ENCODE results near the gene LYSMD1. TPM values are rescaled to one million over a fixed set of nuclear protein-coding genes. Genes with fewer than 3 reads are reported as not detected.

The LYSMD1 gene
- polyA plus RNA-seq, 3 donors: 17.1 to 21.9 (median 18.1) TPM

DNA sequence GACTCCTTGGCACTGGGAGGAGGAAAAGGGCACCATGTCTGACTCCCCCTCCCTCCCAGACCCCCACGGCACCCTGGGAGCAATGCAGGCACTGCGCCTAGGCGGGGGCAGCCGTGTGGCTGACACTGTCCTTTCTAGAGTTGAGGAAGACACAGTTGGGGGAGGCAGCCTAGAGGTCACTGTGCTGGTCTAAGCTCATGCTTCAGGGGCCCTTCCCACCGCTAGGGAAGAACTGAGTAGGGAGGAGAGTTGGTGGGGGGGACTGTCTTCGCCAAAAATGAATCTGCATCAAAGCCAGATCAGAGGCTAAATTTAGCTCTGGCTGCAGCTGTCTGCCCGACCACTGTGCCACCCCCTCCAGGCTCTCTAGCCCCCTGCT lies 22.7 kb downstream of the LYSMD1 start:
- no peak for DNase-seq (ENCODE audit: low read depth in 3 of 3, low spot score in 2 of 3)

- DNase-seq (ENCODE audit: low read depth in 3 of 3, low spot score in 2 of 3): no peak
Measured at GRCh38 chr1:151142411-151143056, 23.2 kb downstream of the LYSMD1 start.

DNA sequence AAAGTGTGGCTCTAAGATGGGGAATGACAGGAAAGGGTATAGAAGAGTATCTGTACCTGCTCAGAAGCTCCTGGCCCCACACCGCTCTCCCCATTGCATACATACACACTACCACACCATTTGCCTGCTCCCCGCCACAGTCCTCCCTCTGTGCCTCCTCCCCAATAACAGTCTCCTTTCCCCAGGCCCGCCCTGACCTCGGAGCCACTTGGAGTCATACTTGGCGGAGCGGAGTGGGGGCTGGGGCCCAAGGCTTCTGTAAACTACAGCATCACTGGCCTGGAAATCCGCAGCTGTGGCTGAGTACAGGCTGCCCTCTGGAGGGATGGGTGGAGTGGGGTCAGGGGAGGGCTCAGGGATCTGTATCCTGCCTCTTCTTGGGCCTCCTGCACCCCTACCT lies 27.9 kb downstream of the LYSMD1 start:
- DNase-seq (ENCODE audit: low read depth in 3 of 3, low spot score in 2 of 3): no peak

GRCh38 chr1:151135433-151136385 lies 30.0 kb downstream of the LYSMD1 start:
- no peak for DNase-seq (ENCODE audit: low read depth in 3 of 3, low spot score in 2 of 3)

DNA sequence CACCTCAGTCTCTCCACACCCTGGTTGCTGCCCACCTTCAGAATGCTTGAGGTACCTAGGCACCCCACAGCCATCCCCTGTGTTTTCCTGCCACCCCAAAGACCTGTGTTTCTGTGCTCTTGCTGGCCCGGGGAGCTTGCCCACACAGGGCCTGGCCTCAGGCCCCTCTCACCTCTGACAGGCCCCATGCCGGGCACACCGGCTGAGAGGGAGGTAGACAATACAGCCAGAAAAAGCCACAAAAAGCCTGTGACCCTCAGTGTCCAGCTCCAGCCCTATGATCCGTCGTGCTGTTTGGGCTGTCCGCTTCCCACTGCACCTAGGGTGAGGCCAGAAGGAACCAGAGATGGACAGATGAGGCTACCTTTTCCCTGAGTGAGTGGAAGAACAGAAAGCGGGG lies 30.7 kb downstream of the LYSMD1 start:
- DNase-seq (ENCODE audit: low read depth in 3 of 3, low spot score in 2 of 3): no peak

DNA sequence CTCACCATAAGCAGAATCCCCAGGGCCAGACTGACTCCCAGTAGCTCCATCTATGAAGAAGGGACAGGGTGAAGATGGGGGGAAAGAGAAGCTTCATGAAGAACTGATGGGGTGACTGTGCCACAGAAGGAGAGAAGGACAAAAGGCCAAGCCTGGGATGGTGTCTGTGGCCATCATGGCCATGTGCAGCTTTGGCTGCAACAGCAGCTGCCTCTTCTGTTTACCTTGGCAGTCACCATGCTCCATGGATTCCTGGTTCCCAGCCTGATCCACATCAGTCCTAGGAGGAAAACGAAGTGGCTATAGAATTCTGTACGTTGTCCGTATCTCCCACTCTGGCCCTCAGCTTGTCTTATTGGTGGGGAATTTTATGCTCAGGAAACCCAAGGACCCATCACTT lies 31.3 kb downstream of the LYSMD1 start:
- no peak for DNase-seq (ENCODE audit: low read depth in 3 of 3, low spot score in 2 of 3)

DNA sequence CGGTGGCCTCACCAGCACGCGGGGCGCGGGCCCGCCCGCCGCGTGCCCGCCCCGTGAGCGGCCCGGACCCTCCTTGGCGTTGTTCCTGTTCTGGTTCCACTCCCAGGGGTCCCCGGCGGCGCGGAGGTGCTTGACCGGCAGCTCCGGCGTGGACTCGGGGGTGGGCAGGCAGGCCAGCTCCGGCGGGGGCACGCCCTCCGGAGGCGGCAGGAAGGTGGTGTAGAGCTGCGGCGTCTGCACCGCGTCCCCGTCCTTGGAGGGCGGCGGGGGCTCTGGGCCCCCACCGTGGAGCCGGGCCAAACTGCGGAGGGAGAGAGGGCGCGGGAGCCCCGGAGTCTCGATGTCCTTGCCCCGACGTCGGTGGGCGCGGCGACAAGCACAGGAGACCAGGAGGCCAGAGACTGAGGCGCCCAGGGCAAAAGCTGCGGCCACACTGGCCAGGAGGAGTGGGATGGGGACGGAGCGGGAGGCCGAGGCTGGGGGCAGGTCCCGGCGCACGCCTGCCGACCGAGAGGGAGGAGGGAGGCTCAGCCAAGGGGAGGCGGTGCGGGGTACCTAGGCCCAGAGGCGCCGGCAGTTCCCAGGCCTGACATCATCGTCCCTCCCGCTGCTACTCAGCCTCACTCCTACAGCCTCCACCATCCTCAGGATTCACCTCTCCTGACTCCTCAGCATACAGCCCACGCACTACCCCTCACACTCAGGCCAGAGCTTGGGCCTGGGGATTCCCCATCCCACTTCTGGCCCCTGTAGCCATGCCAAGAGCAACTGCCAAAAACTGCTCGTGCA lies 32.5 kb downstream of the LYSMD1 start:
- no peak for DNase-seq (ENCODE audit: low read depth in 3 of 3, low spot score in 2 of 3)

DNA sequence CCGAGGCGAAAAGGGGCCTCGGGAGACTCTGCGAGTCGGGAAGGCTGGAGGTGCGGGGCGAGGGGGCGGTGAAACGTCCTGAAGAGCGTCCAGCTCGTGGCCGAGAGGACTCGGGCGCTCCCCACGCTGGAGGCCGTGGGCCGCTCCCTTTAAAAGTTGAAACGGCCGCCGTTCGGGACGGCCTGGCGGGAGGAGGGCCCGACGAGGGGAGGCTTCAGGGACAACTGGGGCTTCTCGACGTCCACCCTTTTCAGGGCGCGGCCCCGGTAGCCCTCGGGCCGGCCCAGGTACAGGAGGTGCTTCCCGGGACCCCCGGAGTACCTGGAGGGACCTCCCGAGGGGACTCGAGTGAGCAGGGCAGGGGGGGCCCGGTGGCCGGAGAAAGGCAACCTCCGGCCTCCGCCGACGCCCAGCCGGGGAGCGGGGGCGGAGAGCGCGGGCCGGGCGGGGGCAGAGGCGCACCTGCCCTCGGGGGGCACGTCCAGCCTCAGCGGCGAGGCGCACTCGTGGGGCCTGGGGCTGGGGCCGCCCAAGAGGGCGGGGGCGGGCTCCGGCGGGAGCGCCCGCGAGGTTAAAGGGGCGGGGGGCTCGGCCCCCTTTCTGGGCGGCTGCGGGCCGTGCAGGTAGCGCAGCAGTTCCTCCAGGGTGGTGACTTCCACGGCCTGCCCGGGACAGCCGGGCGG lies 33.2 kb downstream of the LYSMD1 start:
- no peak for DNase-seq (ENCODE audit: low read depth in 3 of 3, low spot score in 2 of 3)

DNA sequence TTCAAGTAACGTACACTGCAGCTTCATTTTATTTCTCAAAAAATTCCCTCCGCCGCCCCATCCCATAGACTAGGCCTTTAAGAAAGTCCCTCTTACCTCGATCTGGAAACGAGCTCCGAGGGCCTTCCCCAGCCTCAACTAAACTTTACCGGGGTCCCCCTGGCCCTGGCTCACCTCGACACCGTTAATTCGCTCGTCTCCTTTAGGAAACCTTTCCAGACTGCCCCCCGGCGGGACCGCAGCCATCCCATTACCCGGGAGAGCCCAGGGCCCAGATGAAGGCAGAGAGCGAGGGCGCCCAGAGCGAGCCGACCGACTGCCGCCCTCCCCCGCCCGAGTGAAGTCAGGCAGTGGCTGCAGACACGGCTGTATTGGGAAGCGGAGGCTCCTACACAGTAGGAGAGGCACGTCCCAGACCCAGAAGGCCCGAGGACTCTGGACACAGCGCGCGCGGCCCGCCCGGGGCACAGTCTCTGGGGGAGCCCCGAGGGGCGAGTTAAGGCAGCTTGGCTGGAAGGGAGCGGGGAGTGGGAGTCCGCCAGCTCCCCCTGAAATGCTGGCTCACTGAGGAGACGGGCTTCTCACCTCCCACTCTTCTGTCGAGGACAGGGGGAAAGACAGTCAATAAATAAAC lies 33.9 kb downstream of the LYSMD1 start:
- peak in 1 of 3 donors; percentile 29 for DNase-seq (ENCODE audit: low read depth in 3 of 3, low spot score in 2 of 3)

GRCh38 chr1:151130987-151131586 lies 34.6 kb downstream of the LYSMD1 start:
- peak in 2 of 3 donors; percentile 74 to 85 for DNase-seq (ENCODE audit: low read depth in 3 of 3, low spot score in 2 of 3)

GRCh38 chr1:151128800-151129199 lies 36.9 kb downstream of the LYSMD1 start:
- DNase-seq (ENCODE audit: low read depth in 3 of 3, low spot score in 2 of 3): no peak

DNA sequence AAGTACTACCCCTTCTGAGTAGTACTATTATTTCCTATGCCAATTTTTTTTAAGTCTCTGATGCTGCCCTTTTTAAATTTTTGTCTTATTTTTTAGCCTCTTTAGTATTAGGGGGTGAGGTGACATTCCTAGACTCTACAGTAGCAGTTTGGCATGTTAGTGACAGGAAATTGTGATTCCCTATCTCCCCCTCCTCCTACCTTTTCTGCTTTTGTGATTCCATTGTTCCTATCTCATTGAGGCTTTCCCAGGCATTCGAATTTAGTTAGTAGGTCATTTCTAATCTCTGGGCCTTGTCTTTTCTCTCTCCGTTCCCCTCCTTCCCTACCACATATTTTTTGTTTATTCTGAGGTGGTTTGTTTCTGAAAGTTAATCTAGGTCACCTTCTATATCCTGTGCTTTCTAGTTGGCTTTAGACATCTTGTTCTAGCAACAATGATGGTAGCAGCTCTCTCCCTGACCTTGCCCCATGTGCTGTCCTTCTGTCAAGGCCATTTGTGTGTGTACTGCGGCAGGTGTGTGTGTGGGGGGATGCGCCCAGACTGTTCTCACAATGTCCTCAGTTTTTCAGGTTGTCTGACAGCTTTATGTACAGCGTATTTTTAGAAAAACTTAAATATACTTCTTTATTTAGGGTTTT lies 40.8 kb downstream of the LYSMD1 start:
- no peak for DNase-seq (ENCODE audit: low read depth in 3 of 3, low spot score in 2 of 3)

GRCh38 chr1:151113877-151114276 lies 51.8 kb downstream of the LYSMD1 start:
- no peak for DNase-seq (ENCODE audit: low read depth in 3 of 3, low spot score in 2 of 3)

Other genes with a start within 250 kb of the LYSMD1 start
- 10 to 100 TPM; 77.4 to 90.5 (median 84.1) TPM for gene SETDB1, start 239.5 kb downstream of the LYSMD1 start, polyA plus RNA-seq (ENCODE audit: insufficient read length in 3 of 3)
- gene CERS2, start 191.1 kb downstream of the LYSMD1 start, polyA plus RNA-seq (ENCODE audit: insufficient read length in 3 of 3): 100 to 1,000 TPM; 297 to 304 (median 298) TPM
- gene ANXA9, start 183.6 kb downstream of the LYSMD1 start, polyA plus RNA-seq (ENCODE audit: insufficient read length in 3 of 3): 10 to 100 TPM; 12.4 to 16.7 (median 15.3) TPM
- gene MINDY1, start 159.0 kb downstream of the LYSMD1 start, polyA plus RNA-seq (ENCODE audit: insufficient read length in 3 of 3): 10 to 100 TPM; 38.4 to 41.3 (median 39.3) TPM
- gene PRUNE1, start 157.5 kb downstream of the LYSMD1 start, polyA plus RNA-seq (ENCODE audit: insufficient read length in 3 of 3): 10 to 100 TPM; 49.1 to 51.8 (median 50.2) TPM
- 1 to 10 TPM; 1.0 to 2.5 (median 1.7) TPM for gene BNIPL, start 129.3 kb downstream of the LYSMD1 start, polyA plus RNA-seq (ENCODE audit: insufficient read length in 3 of 3)
- 10 to 100 TPM; 11.1 to 11.5 (median 11.3) TPM for gene C1orf56, start 118.2 kb downstream of the LYSMD1 start, polyA plus RNA-seq (ENCODE audit: insufficient read length in 3 of 3)
- gene CDC42SE1, start 106.3 kb downstream of the LYSMD1 start, polyA plus RNA-seq (ENCODE audit: insufficient read length in 3 of 3): 10 to 100 TPM; 73.6 to 76.2 (median 73.8) TPM
- gene MLLT11, start 105.5 kb downstream of the LYSMD1 start, polyA plus RNA-seq (ENCODE audit: insufficient read length in 3 of 3): 10 to 100 TPM; 23.5 to 25.4 (median 25.1) TPM
- 10 to 100 TPM; 10.2 to 11.0 (median 10.7) TPM for gene GABPB2, start 95.1 kb downstream of the LYSMD1 start, polyA plus RNA-seq (ENCODE audit: insufficient read length in 3 of 3)
- 10 to 100 TPM; 20.9 to 22.8 (median 22.3) TPM for gene SEMA6C, start 19.3 kb downstream of the LYSMD1 start, polyA plus RNA-seq (ENCODE audit: insufficient read length in 3 of 3)
- 1 to 10 TPM; 1.2 to 1.5 (median 1.3) TPM for gene TNFAIP8L2, start 9.3 kb downstream of the LYSMD1 start, polyA plus RNA-seq (ENCODE audit: insufficient read length in 3 of 3)
- 10 to 100 TPM; 37.6 to 38.8 (median 38.5) TPM for gene SCNM1, start 242 bp upstream of the LYSMD1 start, polyA plus RNA-seq (ENCODE audit: insufficient read length in 3 of 3)
- gene TMOD4, start 10.1 kb upstream of the LYSMD1 start, polyA plus RNA-seq (ENCODE audit: insufficient read length in 3 of 3): 1 to 10 TPM in 1 of 3 donors, under 1 TPM in 2; 0.48 to 1.0 (median 0.64) TPM
- 10 to 100 TPM; 71.1 to 75.7 (median 73.5) TPM for gene VPS72, start 24.3 kb upstream of the LYSMD1 start, polyA plus RNA-seq (ENCODE audit: insufficient read length in 3 of 3)
- gene PIP5K1A, start 32.6 kb upstream of the LYSMD1 start, polyA plus RNA-seq (ENCODE audit: insufficient read length in 3 of 3): 10 to 100 TPM; 64.0 to 71.3 (median 65.4) TPM
- gene PSMD4, start 88.8 kb upstream of the LYSMD1 start, polyA plus RNA-seq (ENCODE audit: insufficient read length in 3 of 3): 100 to 1,000 TPM; 170 to 184 (median 183) TPM
- gene ZNF687, start 116.4 kb upstream of the LYSMD1 start, polyA plus RNA-seq (ENCODE audit: insufficient read length in 3 of 3): 10 to 100 TPM; 21.9 to 23.0 (median 22.6) TPM
- 10 to 100 TPM; 62.0 to 66.5 (median 62.3) TPM for gene PI4KB, start 161.5 kb upstream of the LYSMD1 start, polyA plus RNA-seq (ENCODE audit: insufficient read length in 3 of 3)
- gene RFX5, start 181.3 kb upstream of the LYSMD1 start, polyA plus RNA-seq (ENCODE audit: insufficient read length in 3 of 3): 10 to 100 TPM; 39.6 to 47.4 (median 42.7) TPM
- gene SELENBP1, start 206.8 kb upstream of the LYSMD1 start, polyA plus RNA-seq (ENCODE audit: insufficient read length in 3 of 3): 10 to 100 TPM; 45.9 to 56.2 (median 47.0) TPM
- gene PSMB4, start 233.7 kb upstream of the LYSMD1 start, polyA plus RNA-seq (ENCODE audit: insufficient read length in 3 of 3): 100 to 1,000 TPM; 244 to 272 (median 271) TPM

Data from right renal cortex interstitium (tissue), 3 donors.